Endodermal cell (in vitro differentiated cells): Measurements from ENCODE around the gene MAP2K5. TPM values are rescaled to one million over a fixed set of nuclear protein-coding genes. Genes with fewer than 3 reads are reported as not detected.
A peak's percentile ranks its signal among the peaks of the same experiment; 100 is the strongest.

Experiments
- DNase-seq: peaks from one replicate; pipeline ENCODE4 v3.0.0-alpha.2; 2017
- H3K27ac ChIP-seq: 2 replicates; pipeline ENCODE4 v1.5.1; 2013; ENCODE audit warnings: mild to moderate bottlenecking, low read depth, low read length, moderate library complexity
- H3K27me3 ChIP-seq: 2 replicates; pipeline ENCODE4 v1.6.1; 2013; ENCODE audit warnings: mild to moderate bottlenecking, low read length, moderate library complexity; ENCODE audit not compliant: insufficient read depth, control insufficient read depth, poor library complexity, severe bottlenecking
- H3K36me3 ChIP-seq: 2 replicates; pipeline ENCODE4 v1.7.0; 2013; ENCODE audit warnings: mild to moderate bottlenecking, low read length, moderate library complexity; ENCODE audit not compliant: control insufficient read depth, insufficient read depth
- H3K4me1 ChIP-seq: one replicate; pipeline ENCODE4 v1.7.0; 2013; ENCODE audit warnings: low read length; ENCODE audit not compliant: control insufficient read depth, insufficient read depth
- H3K4me3 ChIP-seq: 2 replicates; pipeline ENCODE4 v1.5.1; 2013; ENCODE audit warnings: mild to moderate bottlenecking, low read length, moderate library complexity
- H3K9ac ChIP-seq: 2 replicates; pipeline ENCODE4 v1.6.1; 2013; ENCODE audit warnings: mild to moderate bottlenecking, low read length, moderate library complexity; ENCODE audit not compliant: poor library complexity, severe bottlenecking; ENCODE audit errors: extremely low read depth
- H3K9me3 ChIP-seq: 2 replicates; pipeline ENCODE4 v1.6.1; 2013; ENCODE audit warnings: mild to moderate bottlenecking, low read length, moderate library complexity; ENCODE audit not compliant: control insufficient read depth
- H3K27ac Mint-ChIP-seq: 2 replicates; pipeline ENCODE4 v1.8.0; 2020; ENCODE audit warnings: mixed read lengths
- H3K27me3 Mint-ChIP-seq: 2 replicates; pipeline ENCODE4 v1.8.0; 2021; ENCODE audit warnings: mild to moderate bottlenecking, mixed read lengths; ENCODE audit not compliant: insufficient read depth
- H3K36me3 Mint-ChIP-seq: 2 replicates; pipeline ENCODE4 v1.8.0; 2020; ENCODE audit warnings: low read depth, mixed read lengths
- H3K4me1 Mint-ChIP-seq: 2 replicates; pipeline ENCODE4 v1.8.0; 2020; ENCODE audit warnings: mixed read lengths
- H3K4me3 Mint-ChIP-seq: 2 replicates; pipeline ENCODE4 v1.8.0; 2020; ENCODE audit warnings: mild to moderate bottlenecking, moderate library complexity, mixed read lengths
- H3K9me3 Mint-ChIP-seq: 2 replicates; pipeline ENCODE4 v1.8.0; 2020; ENCODE audit warnings: mild to moderate bottlenecking, mixed read lengths
- CTCF ChIP-seq: fragments of 200-600 bp; sonication (generic); conservative IDR thresholded peaks from 2 replicates; pipeline ENCODE4 v1.5.0; 2021; ENCODE audit warnings: antibody characterized with exemption, mild to moderate bottlenecking
- WGBS, 2 experiments: methylation state at CpG; one replicate each; pipeline versions ENCODE4 v1.1.5 to v1.1.7; 2013; ENCODE audit warnings: missing lambda C conversion rate in 2 of 2, mixed read lengths in 1 of 2; ENCODE audit not compliant: insufficient coverage in 1 of 2, insufficient read length in 1 of 2; 5-methylcytosine and 5-hydroxymethylcytosine counted together
- total RNA-seq, 2 donors: library from RNA; stranded (reverse); fragmentation: NEBNext Ultra II Directional in 1 of 2; extraction: Animal tissue kit (Norgen Biotek cat#: 25700) in 1 of 2; gene quantifications; 2 replicates in 1 of 2; 3 replicates in 1 of 2; pipeline ENCODE4 v1.2.1, GENCODE V29; 2021

The MAP2K5 gene
- total RNA-seq, 2 donors from 2014 or later, result 17.1 to 26.7 TPM

- no peak overlapping the region for H3K9ac ChIP-seq
- peak; percentile 76 for DNase-seq
- no peak for TF ChIP-seq CTCF
- H3K36me3 ChIP-seq, result no peaks in the 10 kb centered on the region
- Mint-ChIP-seq H3K27me3 (peaks cover 93% of the 10 kb centered on the region), H3K4me3 (peak overlapping the region; percentile 20), H3K4me1 (peaks cover 28% of the 10 kb centered on the region), H3K36me3 (no peaks in the 10 kb centered on the region), H3K27ac (no peak overlapping the region), H3K9me3 (peaks cover 5% of the 10 kb centered on the region)
- peaks cover 100% of the 10 kb centered on the region for H3K27me3 ChIP-seq
- H3K27ac ChIP-seq, result no peak overlapping the region
- 9 to 14% methylated on average over 37 to 77 of the region's 77 CpGs for WGBS, 2 experiments
- H3K4me1 ChIP-seq, result peaks cover 9% of the 10 kb centered on the region
- no peak overlapping the region for H3K4me3 ChIP-seq
- no peaks in the 10 kb centered on the region for H3K9me3 ChIP-seq
Measured at GRCh38 chr15:67825881-67826716, 283.6 kb downstream of the MAP2K5 start.

- 2 to 4% methylated on average over 20 to 88 of the region's 88 CpGs for WGBS, 2 experiments
- peaks cover 5% of the 10 kb centered on the region for H3K9me3 Mint-ChIP-seq
- Histone ChIP-seq H3K4me3 (no peak overlapping the region), H3K27ac (no peak overlapping the region), H3K4me1 (peaks cover 9% of the 10 kb centered on the region), H3K9me3 (no peaks in the 10 kb centered on the region), H3K27me3 (peaks cover 100% of the 10 kb centered on the region), H3K36me3 (no peaks in the 10 kb centered on the region), H3K9ac (no peak overlapping the region)
- no peak overlapping the region for H3K27ac Mint-ChIP-seq
- TF ChIP-seq CTCF, result no peak
- H3K27me3 Mint-ChIP-seq, result peaks cover 93% of the 10 kb centered on the region
- no peak overlapping the region for H3K4me3 Mint-ChIP-seq
- peaks cover 26% of the 10 kb centered on the region for H3K4me1 Mint-ChIP-seq
- peak; percentile 69 for DNase-seq
- no peaks in the 10 kb centered on the region for H3K36me3 Mint-ChIP-seq
Measured at GRCh38 chr15:67826717-67827561, 284.4 kb downstream of the MAP2K5 start.

- peaks cover 93% of the 10 kb centered on the region for H3K27me3 Mint-ChIP-seq
- no peaks in the 10 kb centered on the region for H3K36me3 Mint-ChIP-seq
- Histone ChIP-seq H3K27ac (no peak overlapping the region), H3K27me3 (peaks cover 100% of the 10 kb centered on the region), H3K4me3 (no peak overlapping the region), H3K9me3 (no peaks in the 10 kb centered on the region), H3K36me3 (no peaks in the 10 kb centered on the region), H3K4me1 (peaks cover 9% of the 10 kb centered on the region), H3K9ac (no peak overlapping the region)
- peak overlapping the region; percentile 15 for H3K4me3 Mint-ChIP-seq
- TF ChIP-seq CTCF, result peak; percentile 24
- 4% methylated on average over 35 to 91 of the region's 91 CpGs for WGBS, 2 experiments
- peaks cover 5% of the 10 kb centered on the region for H3K9me3 Mint-ChIP-seq
- H3K27ac Mint-ChIP-seq, result no peak overlapping the region
- peak; percentile 75 for DNase-seq
- H3K4me1 Mint-ChIP-seq, result peaks cover 21% of the 10 kb centered on the region
Measured at GRCh38 chr15:67827562-67828277, 285.2 kb downstream of the MAP2K5 start.
